GM23338 (cell line): ENCODE measurements around the gene N4BP2L1. TPM values are rescaled to one million over a fixed set of nuclear protein-coding genes. Genes with fewer than 3 reads are reported as not detected.
A peak's percentile ranks its signal among the peaks of the same experiment; 100 is the strongest.

ENCODE experiments used
- ATAC-seq: fragments of 200-7000 bp; cut with Tn5 transposase; 3 replicates; pipeline ENCODE4 v1.9.1; 2020
- DNase-seq: peaks from one replicate; pipeline ENCODE4 v3.0.0-alpha.2; 2015; ENCODE audit warnings: low spot score
- H2AFZ ChIP-seq: fragments of 200-600 bp; sonication (generic); 2 replicates; pipeline ENCODE4 v1.8.0; 2016; ENCODE audit warnings: antibody characterized with exemption, mild to moderate bottlenecking, moderate library complexity
- H3F3A ChIP-seq: fragments of 200-600 bp; sonication (generic); replicated peaks from 2 replicates; pipeline ENCODE4 v1.8.0; 2017; ENCODE audit warnings: antibody characterized with exemption, mixed run types, low read depth
- H3K27ac ChIP-seq: fragments of 200-600 bp; sonication (generic); 2 replicates; pipeline ENCODE4 v1.6.1; 2016; ENCODE audit warnings: low read depth
- H3K27me3 ChIP-seq: fragments of 200-600 bp; sonication (generic); 2 replicates; pipeline ENCODE4 v1.8.0; 2016; ENCODE audit warnings: mild to moderate bottlenecking, mixed run types, moderate library complexity; ENCODE audit not compliant: insufficient read depth
- H3K36me3 ChIP-seq: fragments of 200-600 bp; sonication (generic); 2 replicates; pipeline ENCODE4 v1.8.0; 2016; ENCODE audit warnings: mild to moderate bottlenecking; ENCODE audit not compliant: insufficient read depth
- H3K4me1 ChIP-seq: fragments of 200-600 bp; sonication (generic); 2 replicates; pipeline ENCODE4 v1.8.0; 2016; ENCODE audit warnings: mild to moderate bottlenecking, moderate library complexity; ENCODE audit not compliant: insufficient read depth
- H3K4me2 ChIP-seq: fragments of 200-600 bp; sonication (generic); 2 replicates; pipeline ENCODE4 v1.7.1; 2017; ENCODE audit warnings: mixed run types
- H3K4me3 ChIP-seq: fragments of 200-600 bp; sonication (generic); 2 replicates; pipeline ENCODE4 v1.6.1; 2016; ENCODE audit warnings: mixed run types
- H3K79me2 ChIP-seq: fragments of 200-600 bp; sonication (generic); replicated peaks from 2 replicates; pipeline ENCODE4 v1.8.0; 2017; ENCODE audit warnings: mild to moderate bottlenecking; ENCODE audit not compliant: insufficient read depth
- H3K9me2 ChIP-seq: fragments of 200-600 bp; sonication (generic); 2 replicates; pipeline ENCODE4 v1.8.0; 2017; ENCODE audit not compliant: insufficient read depth
- H4K20me1 ChIP-seq: fragments of 200-600 bp; sonication (generic); replicated peaks from 2 replicates; pipeline ENCODE4 v1.8.0; 2017; ENCODE audit warnings: mild to moderate bottlenecking; ENCODE audit not compliant: insufficient read depth
- H3K27ac Mint-ChIP-seq: 2 replicates; pipeline ENCODE4 v1.8.0; 2020; ENCODE audit warnings: inconsistent platforms, mild to moderate bottlenecking, moderate library complexity, mixed read lengths
- H3K27me3 Mint-ChIP-seq: 3 replicates; pipeline ENCODE4 v1.8.0; 2022; ENCODE audit warnings: low read depth, mild to moderate bottlenecking, moderate library complexity, mixed read lengths, inconsistent platforms; ENCODE audit not compliant: insufficient read depth, poor library complexity
- H3K36me3 Mint-ChIP-seq: 3 replicates; pipeline ENCODE4 v1.8.0; 2021; ENCODE audit warnings: low read depth, mild to moderate bottlenecking, inconsistent platforms, moderate library complexity, mixed read lengths
- H3K4me1 Mint-ChIP-seq: 3 replicates; pipeline ENCODE4 v1.8.0; 2020; ENCODE audit warnings: mild to moderate bottlenecking, inconsistent platforms, mixed read lengths
- H3K4me3 Mint-ChIP-seq: 3 replicates; pipeline ENCODE4 v1.8.0; 2021; ENCODE audit warnings: moderate library complexity, mild to moderate bottlenecking, inconsistent platforms, mixed read lengths
- H3K9me3 Mint-ChIP-seq: 3 replicates; pipeline ENCODE4 v1.8.0; 2020; ENCODE audit warnings: moderate library complexity, mild to moderate bottlenecking, inconsistent platforms, mixed read lengths
- EZH2 ChIP-seq: fragments of 200-600 bp; sonication (generic); IDR thresholded peaks from one replicate; pipeline ENCODE4 v1.8.0; 2017; ENCODE audit warnings: antibody characterized with exemption, mild to moderate bottlenecking, low read depth; ENCODE audit not compliant: unreplicated experiment
- EZH2phosphoT487 ChIP-seq: fragments of 200-600 bp; sonication (generic); IDR thresholded peaks from one replicate; pipeline ENCODE4 v1.8.1; 2018; ENCODE audit warnings: antibody characterized with exemption; ENCODE audit not compliant: unreplicated experiment
- JUNB ChIP-seq: IDR thresholded peaks from one replicate; pipeline ENCODE4 v1.6.1; 2016; ENCODE audit warnings: antibody characterized with exemption; ENCODE audit not compliant: unreplicated experiment
- NANOG ChIP-seq: IDR thresholded peaks from 2 replicates; pipeline ENCODE4 v1.6.1; 2016; ENCODE audit warnings: antibody characterized with exemption, borderline replicate concordance
- STAT1 ChIP-seq: IDR thresholded peaks from one replicate; pipeline ENCODE4 v1.6.1; 2016; ENCODE audit warnings: antibody characterized with exemption; ENCODE audit not compliant: unreplicated experiment
- polyA plus RNA-seq: library from polyadenylated mRNA; unstranded; fragments of >200 nt; fragmentation: Nextera tagmentation; extraction: Ambion mirVana; gene quantifications from 2 replicates; pipeline ENCODE4 v1.2.1, GENCODE V29; 2016
- total RNA-seq: library from RNA; depleted of rRNA; stranded (reverse); fragments of >200 nt; shearing (Covaris generic); gene quantifications from 2 replicates; pipeline ENCODE4 v1.2.3, GENCODE V29; 2014
- TF ChIP-seq, protein P1 (sequence below): fragments of 250-450 bp; sonication (Bioruptor Pico); IDR thresholded peaks from 2 replicates; pipeline ENCODE4 v1.5.0; 2020; ENCODE audit warnings: mild to moderate bottlenecking, moderate library complexity
- TF ChIP-seq, protein P2 (sequence below): IDR thresholded peaks from 2 replicates; pipeline ENCODE4 v1.6.1; 2016; ENCODE audit warnings: antibody characterized with exemption
- TF ChIP-seq, protein P3 (sequence below), 2 experiments: fragments of 200-600 bp in 1 of 2; sonication (generic) in 1 of 2; conservative IDR thresholded peaks; 2 replicates each; pipeline versions ENCODE4 v1.5.1 to v1.6.1; 2016 to 2017; ENCODE audit warnings: antibody characterized with exemption in 2 of 2, low read depth in 2 of 2, mild to moderate bottlenecking in 2 of 2, moderate library complexity in 1 of 2

The N4BP2L1 gene
- total and polyA plus RNA-seq, 2 experiments from 2014 or later = 3.3 to 4.1 TPM

DNA sequence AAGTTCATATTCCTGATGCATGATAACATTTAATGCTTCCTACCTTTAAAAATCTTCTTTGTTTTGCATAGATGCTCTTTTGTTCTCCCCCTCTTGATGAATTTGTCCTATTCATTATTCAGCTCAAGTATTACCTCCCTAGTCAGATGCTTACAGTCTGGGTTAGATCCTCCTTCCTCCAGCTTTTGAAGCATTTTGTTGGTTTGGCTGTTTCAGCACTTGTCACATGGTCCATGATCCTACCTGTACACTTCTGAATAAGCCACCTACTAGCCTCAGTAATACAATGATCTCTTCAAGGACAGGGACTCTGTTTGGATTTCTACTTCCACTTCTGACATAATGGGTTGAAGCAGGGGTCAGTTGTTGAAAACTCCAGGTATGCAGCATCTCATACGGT lies 37.4 kb downstream of the N4BP2L1 start:
- H3K4me1 ChIP-seq = peaks cover 19% of the 10 kb centered on the region
- H3K9me2 ChIP-seq = no peaks in the 10 kb centered on the region
- no peaks in the 10 kb centered on the region for H3K79me2 ChIP-seq
- Mint-ChIP-seq H3K9me3 (no peaks in the 10 kb centered on the region), H3K36me3 (peaks cover 6% of the 10 kb centered on the region; the same call in 2 of the 3 replicates), H3K4me3 (no peak overlapping the region), H3K4me1 (peaks cover 9% of the 10 kb centered on the region), H3K27me3 (no peaks in the 10 kb centered on the region), H3K27ac (0 out of 2 replicates have a peak overlapping the region, but pooled peaks have one; percentile 28)
- TF ChIP-seq, protein P1, sequence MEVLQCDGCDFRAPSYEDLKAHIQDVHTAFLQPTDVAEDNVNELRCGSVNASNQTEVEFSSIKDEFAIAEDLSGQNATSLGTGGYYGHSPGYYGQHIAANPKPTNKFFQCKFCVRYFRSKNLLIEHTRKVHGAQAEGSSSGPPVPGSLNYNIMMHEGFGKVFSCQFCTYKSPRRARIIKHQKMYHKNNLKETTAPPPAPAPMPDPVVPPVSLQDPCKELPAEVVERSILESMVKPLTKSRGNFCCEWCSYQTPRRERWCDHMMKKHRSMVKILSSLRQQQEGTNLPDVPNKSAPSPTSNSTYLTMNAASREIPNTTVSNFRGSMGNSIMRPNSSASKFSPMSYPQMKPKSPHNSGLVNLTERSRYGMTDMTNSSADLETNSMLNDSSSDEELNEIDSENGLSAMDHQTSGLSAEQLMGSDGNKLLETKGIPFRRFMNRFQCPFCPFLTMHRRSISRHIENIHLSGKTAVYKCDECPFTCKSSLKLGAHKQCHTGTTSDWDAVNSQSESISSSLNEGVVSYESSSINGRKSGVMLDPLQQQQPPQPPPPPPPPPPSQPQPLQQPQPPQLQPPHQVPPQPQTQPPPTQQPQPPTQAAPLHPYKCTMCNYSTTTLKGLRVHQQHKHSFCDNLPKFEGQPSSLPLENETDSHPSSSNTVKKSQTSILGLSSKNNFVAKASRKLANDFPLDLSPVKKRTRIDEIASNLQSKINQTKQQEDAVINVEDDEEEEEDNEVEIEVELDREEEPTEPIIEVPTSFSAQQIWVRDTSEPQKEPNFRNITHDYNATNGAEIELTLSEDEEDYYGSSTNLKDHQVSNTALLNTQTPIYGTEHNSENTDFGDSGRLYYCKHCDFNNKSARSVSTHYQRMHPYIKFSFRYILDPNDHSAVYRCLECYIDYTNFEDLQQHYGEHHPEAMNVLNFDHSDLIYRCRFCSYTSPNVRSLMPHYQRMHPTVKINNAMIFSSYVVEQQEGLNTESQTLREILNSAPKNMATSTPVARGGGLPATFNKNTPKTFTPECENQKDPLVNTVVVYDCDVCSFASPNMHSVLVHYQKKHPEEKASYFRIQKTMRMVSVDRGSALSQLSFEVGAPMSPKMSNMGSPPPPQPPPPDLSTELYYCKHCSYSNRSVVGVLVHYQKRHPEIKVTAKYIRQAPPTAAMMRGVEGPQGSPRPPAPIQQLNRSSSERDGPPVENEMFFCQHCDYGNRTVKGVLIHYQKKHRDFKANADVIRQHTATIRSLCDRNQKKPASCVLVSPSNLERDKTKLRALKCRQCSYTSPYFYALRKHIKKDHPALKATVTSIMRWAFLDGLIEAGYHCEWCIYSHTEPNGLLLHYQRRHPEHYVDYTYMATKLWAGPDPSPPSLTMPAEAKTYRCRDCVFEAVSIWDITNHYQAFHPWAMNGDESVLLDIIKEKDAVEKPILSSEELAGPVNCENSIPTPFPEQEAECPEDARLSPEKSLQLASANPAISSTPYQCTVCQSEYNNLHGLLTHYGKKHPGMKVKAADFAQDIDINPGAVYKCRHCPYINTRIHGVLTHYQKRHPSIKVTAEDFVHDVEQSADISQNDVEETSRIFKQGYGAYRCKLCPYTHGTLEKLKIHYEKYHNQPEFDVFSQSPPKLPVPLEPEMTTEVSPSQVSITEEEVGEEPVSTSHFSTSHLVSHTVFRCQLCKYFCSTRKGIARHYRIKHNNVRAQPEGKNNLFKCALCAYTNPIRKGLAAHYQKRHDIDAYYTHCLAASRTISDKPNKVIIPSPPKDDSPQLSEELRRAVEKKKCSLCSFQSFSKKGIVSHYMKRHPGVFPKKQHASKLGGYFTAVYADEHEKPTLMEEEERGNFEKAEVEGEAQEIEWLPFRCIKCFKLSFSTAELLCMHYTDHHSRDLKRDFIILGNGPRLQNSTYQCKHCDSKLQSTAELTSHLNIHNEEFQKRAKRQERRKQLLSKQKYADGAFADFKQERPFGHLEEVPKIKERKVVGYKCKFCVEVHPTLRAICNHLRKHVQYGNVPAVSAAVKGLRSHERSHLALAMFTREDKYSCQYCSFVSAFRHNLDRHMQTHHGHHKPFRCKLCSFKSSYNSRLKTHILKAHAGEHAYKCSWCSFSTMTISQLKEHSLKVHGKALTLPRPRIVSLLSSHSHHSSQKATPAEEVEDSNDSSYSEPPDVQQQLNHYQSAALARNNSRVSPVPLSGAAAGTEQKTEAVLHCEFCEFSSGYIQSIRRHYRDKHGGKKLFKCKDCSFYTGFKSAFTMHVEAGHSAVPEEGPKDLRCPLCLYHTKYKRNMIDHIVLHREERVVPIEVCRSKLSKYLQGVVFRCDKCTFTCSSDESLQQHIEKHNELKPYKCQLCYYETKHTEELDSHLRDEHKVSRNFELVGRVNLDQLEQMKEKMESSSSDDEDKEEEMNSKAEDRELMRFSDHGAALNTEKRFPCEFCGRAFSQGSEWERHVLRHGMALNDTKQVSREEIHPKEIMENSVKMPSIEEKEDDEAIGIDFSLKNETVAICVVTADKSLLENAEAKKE = no peak
- TF ChIP-seq, protein P2, sequence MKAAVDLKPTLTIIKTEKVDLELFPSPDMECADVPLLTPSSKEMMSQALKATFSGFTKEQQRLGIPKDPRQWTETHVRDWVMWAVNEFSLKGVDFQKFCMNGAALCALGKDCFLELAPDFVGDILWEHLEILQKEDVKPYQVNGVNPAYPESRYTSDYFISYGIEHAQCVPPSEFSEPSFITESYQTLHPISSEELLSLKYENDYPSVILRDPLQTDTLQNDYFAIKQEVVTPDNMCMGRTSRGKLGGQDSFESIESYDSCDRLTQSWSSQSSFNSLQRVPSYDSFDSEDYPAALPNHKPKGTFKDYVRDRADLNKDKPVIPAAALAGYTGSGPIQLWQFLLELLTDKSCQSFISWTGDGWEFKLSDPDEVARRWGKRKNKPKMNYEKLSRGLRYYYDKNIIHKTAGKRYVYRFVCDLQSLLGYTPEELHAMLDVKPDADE = no peak
- TF ChIP-seq EZH2phosphoT487 (no peak), JUNB (no peak), STAT1 (no peak), EZH2 (no peak), NANOG (no peak)
- TF ChIP-seq, protein P3, sequence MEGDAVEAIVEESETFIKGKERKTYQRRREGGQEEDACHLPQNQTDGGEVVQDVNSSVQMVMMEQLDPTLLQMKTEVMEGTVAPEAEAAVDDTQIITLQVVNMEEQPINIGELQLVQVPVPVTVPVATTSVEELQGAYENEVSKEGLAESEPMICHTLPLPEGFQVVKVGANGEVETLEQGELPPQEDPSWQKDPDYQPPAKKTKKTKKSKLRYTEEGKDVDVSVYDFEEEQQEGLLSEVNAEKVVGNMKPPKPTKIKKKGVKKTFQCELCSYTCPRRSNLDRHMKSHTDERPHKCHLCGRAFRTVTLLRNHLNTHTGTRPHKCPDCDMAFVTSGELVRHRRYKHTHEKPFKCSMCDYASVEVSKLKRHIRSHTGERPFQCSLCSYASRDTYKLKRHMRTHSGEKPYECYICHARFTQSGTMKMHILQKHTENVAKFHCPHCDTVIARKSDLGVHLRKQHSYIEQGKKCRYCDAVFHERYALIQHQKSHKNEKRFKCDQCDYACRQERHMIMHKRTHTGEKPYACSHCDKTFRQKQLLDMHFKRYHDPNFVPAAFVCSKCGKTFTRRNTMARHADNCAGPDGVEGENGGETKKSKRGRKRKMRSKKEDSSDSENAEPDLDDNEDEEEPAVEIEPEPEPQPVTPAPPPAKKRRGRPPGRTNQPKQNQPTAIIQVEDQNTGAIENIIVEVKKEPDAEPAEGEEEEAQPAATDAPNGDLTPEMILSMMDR (conservative IDR thresholded peaks at IDR 0.05; ENCODE audit: low read depth in 2 of 2) = no peak
- H3F3A ChIP-seq = no peaks in the 10 kb centered on the region
- DNase-seq (no peak), ATAC-seq (no peak)
- H4K20me1 ChIP-seq = no peaks in the 10 kb centered on the region
- no peak overlapping the region for H2AFZ ChIP-seq
- no peak overlapping the region for H3K4me3 ChIP-seq
- no peaks in the 10 kb centered on the region for H3K27me3 ChIP-seq
- no peaks in the 10 kb centered on the region; the same call in 1 of the 2 replicates for H3K36me3 ChIP-seq
- H3K27ac ChIP-seq = no peak overlapping the region
- no peak overlapping the region for H3K4me2 ChIP-seq
